ENCODE measurements around the gene U2AF1L4.

The U2AF1L4 gene

GRCh38 chr19:35757231-35757748 lies 12.1 kb upstream of the U2AF1L4 start:
- no peak for DNase-seq (ENCODE audit: low read depth)

GRCh38 chr19:35756377-35757230 lies 11.4 kb upstream of the U2AF1L4 start, which contains the start of gene HSPB6:
HSPB6 (minus strand) TSS chr19:35757029; CDS start chr19:35757008, 21 bp downstream.
- DNase-seq (ENCODE audit: low read depth): no peak

- no peak for DNase-seq (ENCODE audit: low read depth)
Measured at GRCh38 chr19:35755550-35756376, 10.5 kb upstream of the U2AF1L4 start.

- no peak for DNase-seq (ENCODE audit: low read depth)
Measured at GRCh38 chr19:35755131-35755549, 9.9 kb upstream of the U2AF1L4 start.

- DNase-seq (ENCODE audit: low read depth): no peak
Measured at GRCh38 chr19:35754370-35755130, 9.3 kb upstream of the U2AF1L4 start.

- no peak for DNase-seq (ENCODE audit: low read depth)
Measured at GRCh38 chr19:35753634-35754369, 8.6 kb upstream of the U2AF1L4 start.

GRCh38 chr19:35752746-35753350 lies 7.6 kb upstream of the U2AF1L4 start:
- DNase-seq (ENCODE audit: low read depth): no peak

GRCh38 chr19:35751839-35752745 lies 6.9 kb upstream of the U2AF1L4 start:
- no peak for DNase-seq (ENCODE audit: low read depth)

GRCh38 chr19:35750167-35750566 lies 4.9 kb upstream of the U2AF1L4 start:
- no peak for DNase-seq (ENCODE audit: low read depth)

GRCh38 chr19:35748106-35749020 lies 3.1 kb upstream of the U2AF1L4 start, which contains the start of gene LIN37:
LIN37 (plus strand) TSS chr19:35748576; CDS start chr19:35748725, 149 bp downstream.
- DNase-seq (ENCODE audit: low read depth): peak; percentile 98

GRCh38 chr19:35746531-35746930 lies 1.3 kb upstream of the U2AF1L4 start:
- DNase-seq (ENCODE audit: low read depth): no peak

- DNase-seq (ENCODE audit: low read depth): no peak
Measured at GRCh38 chr19:35746087-35746462, 857 bp upstream of the U2AF1L4 start.

- DNase-seq (ENCODE audit: low read depth): peak; percentile 84
Measured at GRCh38 chr19:35744430-35745327, 539 bp downstream of the U2AF1L4 start.

- no peak for DNase-seq (ENCODE audit: low read depth)
Measured at GRCh38 chr19:35743640-35744429, 1.4 kb downstream of the U2AF1L4 start.

- DNase-seq (ENCODE audit: low read depth): no peak
Measured at GRCh38 chr19:35742121-35742724, 3.0 kb downstream of the U2AF1L4 start, which contains the start of gene IGFLR1. IGFLR1 (minus strand) TSS chr19:35742452; CDS start chr19:35741180, 1,272 bp downstream.

- no peak for DNase-seq (ENCODE audit: low read depth)
Measured at GRCh38 chr19:35741203-35741515, 4.1 kb downstream of the U2AF1L4 start.

Measured in stimulated activated CD8-positive, alpha-beta memory T cell treated with anti-CD3 and anti-CD28 coated beads, Interleukin-15, amount 100 ng/mL, for 1 hour (primary cell).